Measurements from ENCODE around the gene CCDC81.
"Not testable (repeated sequence)": the region's sequence is repeated elsewhere in the genome, so short reads cannot be mapped to it uniquely, and the experiment has no call there.

CCDC81 gene

DNA sequence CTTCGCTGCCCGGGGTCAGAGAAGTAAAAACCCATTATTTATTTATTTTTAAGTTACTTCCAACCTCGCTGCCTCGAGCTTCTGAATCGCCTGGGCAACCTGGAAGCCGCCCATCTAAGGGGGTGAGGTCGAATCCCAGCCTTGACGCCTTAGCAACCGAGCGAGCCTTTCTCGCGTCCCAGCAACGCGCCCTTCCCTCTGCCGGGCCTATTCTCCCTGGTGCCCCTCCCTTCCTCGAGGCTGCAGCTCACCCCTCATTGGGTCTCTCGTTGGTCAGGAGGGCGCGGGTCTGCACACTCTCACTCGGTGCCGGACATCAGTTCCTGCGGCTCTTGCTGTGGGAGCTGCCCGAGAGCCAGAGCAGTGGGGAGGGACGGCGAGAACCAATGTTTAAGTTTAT, at the start of gene CCDC81:
TSS of gene CCDC81 (plus strand) at position 302 of the 400 bp plus-strand sequence. CDS start 277 bp downstream, outside the sequence.
- no peak for DNase-seq

DNA sequence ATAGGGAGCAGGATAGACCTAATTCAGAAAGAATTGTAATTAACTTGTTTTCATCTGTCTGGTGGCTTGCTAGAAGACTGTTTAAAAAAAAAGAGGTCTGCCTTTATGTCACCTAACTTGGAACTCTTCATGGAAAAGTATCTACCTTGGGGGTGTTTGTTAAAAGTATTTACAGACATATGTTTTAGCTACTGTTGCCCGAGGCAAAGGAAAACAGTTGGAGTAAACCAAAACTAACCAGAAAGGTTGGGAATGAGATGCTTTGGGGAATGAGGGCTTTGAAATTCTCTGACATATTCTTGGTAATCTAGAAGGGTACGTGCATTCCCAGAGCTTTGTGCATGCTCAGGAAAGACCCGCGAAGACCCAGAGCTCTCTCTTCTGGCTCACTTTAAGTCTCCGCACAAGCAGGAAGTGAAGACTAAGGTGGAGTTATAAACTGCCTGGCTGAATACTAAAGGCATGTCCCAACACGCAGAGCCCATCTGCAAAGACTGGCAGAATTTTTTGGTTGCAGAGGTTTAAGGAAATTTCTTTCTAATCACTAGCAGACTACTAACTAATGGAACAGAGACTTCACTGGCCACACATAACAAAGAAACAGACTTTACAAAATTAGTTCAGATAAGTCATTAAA, 39.4 kb upstream of the CCDC81 start:
- no peak for DNase-seq

DNA sequence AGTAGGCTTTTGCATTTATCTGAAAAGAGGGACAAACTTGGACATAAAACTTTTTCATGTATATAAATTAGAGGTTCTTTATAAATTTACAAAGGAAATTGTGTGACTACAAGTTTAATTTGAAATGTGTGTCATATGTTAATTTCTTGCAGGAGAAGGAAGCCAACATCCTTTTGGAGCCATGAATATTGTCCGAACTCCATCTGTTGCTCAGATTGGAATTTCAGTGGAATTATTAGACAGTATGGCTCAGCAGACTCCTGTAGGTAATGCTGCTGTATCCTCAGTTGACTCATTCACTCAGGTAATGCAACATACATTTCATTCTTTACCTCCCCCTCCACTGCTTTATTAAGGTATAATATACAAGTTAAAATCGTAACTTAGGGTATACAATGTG, 37.5 kb upstream of the CCDC81 start:
- DNase-seq = no peak

DNA sequence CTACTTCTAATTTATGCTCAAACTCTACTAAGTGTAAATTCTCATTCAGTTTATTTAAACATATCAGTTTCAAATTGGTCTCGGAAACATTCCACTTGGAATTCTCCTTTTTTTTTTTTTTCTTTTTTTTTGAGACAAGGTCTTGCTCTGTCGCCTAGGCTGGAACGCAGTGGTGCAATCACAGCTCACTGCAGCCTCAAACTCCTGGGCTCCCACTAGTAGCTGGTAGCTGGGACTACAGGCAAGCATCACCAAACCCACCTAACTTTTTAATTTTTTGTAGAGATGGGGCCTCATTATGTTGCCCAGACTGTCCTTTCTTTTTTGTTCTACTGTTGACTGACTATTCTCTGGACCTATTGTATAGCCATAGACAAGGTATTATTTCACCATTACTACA, 33.3 kb upstream of the CCDC81 start:
- no peak for DNase-seq

DNA sequence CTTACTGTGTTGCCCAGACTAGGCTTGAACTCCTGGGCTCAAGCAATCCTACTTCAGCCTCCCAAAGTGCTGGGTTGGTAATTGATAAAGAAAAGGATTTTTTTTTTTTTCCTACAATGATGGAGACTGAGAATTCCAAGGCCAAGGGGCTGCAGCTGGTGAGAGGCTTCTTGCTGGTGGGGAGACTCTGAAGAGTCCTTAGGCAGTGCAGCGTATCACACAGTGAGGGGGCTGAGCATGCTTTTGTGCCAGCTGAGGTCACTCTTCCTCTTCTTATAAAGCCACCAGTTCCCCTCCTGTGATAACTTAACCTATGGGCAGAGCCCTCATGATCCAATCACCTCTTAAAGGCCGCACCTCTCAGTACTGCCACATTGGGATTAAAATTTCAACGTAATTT, 28.2 kb upstream of the CCDC81 start:
- DNase-seq = no peak

DNA sequence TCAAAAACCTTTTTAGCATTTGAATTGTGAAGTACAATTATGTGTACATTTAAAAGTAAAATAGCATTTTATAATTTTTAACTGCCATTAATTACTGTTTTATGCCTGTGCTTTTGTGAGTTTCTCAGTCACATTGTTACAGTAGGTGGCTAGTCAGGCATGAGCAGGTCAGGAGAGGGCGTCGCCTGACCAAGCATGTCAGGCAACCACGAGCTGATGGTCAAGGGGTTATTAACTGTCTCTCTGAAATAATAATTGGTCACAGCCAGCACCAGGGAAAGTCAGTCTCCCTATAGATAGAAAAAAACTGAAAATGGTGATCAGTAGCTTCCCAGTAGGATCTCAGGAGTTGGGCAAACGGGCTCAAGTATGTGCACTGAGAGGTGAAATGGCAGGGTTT, 19.4 kb upstream of the CCDC81 start:
- DNase-seq = no peak

DNA sequence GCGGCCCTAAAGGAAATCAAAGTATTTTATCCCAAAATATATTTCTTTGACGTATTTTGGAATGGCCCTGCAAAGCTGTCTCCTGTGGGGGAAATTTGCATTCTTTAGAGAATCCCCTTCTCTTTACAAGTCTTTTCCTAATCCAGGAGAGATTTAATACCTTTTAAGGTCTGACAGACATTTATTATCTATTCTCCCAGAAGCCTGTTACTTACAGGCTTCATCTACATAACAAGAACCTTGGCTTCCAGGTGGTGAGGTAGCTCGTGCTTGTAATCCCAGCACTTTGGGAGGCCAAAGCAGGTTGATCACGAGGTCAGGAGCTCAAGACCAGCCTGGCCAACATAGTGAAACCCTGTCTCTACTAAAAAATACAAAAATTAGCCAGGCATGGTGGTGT, 17.3 kb upstream of the CCDC81 start:
- not testable (repeated sequence) for DNase-seq

DNA sequence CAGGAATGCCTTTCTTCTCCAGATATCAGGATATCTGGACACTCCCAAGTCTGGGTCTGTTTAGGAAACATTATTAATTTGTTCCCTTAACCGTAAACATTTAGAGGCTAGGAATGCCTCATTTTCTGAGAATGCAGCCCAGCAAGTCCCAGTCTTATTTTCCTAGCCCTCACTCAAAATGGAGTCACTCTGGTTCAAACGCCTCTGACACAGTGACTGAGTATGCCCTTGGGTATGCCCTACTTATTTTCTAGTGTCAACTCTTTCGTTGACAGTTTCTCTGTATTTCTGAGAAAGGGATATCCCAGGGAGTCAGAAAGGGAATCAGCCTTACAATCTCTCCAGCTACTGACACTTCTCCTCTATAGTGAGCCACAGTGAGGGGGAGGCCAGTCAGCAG, 16.0 kb upstream of the CCDC81 start:
- no peak for DNase-seq

DNA sequence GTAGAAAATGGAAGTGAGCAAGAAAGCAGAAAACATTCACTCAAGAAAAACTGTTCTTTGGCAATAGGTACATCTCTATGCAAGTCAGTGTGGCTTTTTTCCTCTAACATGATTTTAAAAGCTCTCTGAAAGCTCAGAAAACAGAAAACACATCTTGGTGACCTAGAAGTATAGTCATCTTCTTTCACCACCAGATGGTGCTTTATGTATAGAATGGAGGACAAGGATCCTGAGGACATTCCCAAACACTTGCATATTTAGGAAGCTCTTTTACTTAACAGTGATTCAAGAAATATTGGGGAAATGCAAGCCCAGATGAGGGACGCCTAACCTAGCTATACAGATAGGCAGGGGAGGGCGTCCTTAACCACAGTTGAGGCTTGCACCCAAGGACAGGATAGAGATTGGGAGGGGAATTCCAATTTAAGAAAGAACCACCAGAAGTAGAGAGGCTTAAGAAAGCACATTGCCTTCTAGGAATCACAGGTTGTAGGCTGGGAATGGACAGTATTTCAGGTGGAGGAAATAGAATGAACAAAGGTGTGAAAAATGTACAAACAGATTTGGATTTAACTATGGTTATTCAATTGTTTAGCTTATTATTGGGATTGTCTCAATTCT, 13.8 kb upstream of the CCDC81 start:
- no peak for DNase-seq

DNA sequence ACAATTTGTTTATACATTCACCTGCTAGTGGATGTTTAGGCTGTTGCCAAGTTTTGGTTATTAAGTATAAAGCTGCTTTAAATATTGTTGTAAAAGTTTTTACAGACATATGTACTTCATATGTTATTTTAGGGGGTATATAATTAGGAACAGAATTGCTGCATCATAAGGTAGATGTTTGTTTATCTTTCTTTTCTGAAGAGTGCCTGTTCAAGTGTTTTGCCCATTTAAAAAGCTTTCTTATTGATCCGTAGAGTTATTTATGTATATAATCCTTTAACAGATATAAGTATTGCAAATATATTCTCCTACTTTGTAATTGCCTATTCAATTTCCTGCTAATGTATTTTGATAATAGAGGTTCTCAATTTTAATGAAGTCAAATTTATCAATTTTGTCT, 11.3 kb upstream of the CCDC81 start:
- DNase-seq = no peak

DNA sequence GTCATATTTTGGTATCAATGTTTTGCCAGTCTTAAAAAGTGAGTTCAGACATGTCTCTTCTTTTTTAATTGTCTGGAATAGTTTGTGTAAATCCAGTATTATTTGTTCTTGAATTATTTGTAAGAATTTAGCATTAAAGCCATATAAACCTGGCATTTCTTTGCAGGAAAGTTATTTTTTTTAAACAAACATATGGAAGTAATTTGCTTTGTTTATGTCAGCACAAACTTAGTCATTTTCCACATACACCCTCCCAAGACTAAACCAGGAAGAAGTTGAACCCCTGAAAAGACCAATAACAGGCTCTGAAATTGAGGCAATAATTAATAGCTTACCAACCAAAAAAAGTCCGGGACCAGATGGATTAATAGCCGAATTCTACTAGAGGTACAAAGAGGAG, 9.1 kb upstream of the CCDC81 start:
- DNase-seq = no peak

DNA sequence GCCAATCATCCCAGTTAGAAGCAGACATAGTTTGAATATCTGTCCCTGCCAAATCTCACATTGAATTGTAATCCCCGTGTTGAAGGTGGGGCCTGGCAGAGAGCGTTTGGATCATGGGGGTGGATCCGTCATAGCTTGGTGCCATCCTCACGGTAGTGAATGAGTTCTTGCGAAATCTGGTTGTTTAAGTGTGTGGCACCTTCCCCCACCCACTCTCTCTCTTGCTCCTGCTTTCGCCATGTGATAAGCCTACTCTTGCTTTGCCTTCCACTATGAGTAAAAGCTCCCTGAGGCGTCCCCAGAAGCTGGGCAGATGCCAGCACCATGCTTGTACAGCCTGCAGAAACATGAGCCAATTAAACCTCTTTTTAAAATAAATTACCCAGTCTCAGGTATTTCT, 5.0 kb upstream of the CCDC81 start:
- no peak for DNase-seq

DNA sequence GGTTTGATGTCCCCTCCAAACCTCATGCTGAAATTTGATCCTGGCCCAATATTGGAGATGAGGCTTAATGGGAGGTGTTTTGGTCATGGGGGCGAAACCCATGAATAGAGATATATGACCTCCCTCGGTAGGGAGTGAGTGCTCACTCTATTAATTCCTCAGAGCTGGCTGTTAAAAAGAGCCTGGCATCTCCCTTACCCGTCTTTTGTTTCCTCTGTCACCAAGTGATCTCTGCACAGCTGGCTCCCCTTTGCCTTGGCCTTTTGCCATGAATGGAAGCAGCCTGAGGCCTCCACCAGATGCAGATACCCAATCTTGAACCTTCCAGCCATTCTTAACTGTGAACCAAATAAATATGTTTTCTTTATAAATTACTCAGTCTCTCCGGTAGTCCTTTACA, 4.5 kb upstream of the CCDC81 start:
- DNase-seq = no peak

DNA sequence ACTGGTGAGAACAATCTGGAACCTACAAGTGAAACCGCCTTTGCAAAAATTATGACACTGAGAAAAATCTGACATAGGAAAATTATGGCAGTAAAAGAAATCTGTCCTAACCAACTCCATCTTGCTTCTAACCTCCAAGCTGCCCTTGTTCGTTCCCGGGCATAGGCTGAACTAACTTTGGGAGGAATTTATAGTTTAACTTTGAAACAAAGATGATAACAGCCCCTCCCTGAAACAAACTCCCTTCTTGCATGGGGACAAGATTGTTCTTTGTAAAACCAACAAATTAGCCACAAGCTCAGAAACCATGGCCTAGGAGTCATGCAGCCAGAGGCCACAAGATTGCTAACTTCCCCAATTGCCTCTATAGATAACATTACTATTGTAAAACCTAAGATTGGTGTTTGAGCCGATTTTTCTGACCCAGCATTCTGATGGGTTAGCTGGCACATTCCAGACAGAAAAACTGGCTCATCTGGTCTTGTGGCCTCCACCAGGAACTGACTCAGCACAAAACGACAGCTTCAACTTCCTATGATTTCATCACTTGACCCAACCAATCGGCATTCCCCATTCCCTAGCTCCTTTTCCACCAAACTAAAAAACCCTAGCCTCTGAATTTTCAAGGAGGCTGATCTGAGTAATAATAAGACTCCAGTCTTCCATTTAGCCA, 3.6 kb upstream of the CCDC81 start:
- DNase-seq = no peak

DNA sequence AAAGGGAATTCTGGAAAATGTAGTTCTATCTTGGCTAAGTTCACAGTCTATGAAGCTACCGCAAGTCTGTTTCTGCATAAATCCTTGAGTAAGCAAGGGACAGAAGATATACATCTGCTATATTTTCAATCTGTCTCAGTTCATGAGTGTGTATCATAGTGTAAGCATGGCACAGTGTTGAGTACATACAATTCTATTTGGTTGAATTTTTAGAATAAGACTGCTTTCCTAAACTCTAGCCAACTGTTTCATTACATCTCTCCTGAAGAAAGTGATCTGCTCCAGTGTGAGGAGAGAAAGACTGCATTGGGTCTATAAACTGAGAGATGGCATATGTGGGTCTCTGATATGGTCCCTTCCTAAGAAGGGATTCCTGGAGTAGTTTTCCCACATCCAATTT, 2.6 kb upstream of the CCDC81 start:
- DNase-seq = no peak

DNA sequence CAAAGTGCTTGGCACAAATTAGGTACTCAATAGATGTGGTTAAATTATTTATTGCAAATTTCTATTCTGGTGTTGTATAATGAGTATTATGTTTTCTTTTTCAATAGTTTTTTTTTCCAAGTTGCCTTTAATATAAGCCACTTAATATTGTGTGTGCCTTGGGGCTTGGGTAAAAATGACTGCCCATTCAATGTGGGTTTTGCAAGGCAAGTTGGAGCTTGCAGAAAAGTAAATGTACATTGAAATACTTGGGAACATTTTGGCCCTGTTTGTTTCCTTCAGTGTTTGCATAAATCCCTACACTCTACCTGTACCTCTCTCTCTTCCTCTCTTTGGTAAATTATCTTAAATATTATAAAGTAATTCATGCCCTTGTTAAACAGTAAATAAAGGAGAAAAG, 2.1 kb upstream of the CCDC81 start:
- no peak for DNase-seq

DNA sequence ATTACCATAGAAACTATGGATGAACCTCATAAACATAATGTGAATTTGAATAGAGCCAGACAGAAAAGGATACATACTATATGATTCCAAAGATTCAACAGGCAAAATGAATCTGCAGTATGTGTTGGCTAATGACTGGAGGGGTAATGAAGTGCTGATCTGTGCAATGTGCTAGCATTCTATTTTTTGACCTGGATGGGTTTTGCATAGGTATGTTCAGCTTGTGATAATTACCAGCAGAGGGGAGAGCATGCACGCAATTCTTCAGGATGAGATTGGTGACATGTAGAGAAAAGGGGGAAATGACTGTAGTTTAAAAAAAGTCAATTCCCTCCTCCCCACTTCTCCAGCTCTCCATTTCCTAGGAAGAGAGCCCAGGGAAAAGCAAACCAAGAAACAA, 618 bp upstream of the CCDC81 start:
- DNase-seq = no peak

DNA sequence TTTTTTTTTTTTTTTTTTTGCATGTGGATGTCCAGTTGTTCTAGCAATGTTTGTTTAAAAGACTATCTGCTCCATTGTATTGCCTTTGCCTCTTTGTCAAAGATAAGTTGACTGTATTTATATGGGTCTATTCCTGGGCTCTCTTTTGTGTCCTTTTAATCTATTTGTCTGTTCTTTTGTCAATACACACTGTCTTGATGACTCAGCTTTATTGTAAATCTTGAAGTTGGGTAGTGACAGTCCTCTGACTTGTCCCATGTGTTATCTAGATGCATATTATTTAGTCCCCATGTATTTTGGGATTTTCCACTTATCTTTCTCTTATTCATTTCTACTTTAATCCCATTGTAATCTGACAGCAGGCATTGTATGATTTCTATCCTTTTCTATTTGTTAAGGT, 3.3 kb downstream of the CCDC81 start:
- DNase-seq = no peak

DNA sequence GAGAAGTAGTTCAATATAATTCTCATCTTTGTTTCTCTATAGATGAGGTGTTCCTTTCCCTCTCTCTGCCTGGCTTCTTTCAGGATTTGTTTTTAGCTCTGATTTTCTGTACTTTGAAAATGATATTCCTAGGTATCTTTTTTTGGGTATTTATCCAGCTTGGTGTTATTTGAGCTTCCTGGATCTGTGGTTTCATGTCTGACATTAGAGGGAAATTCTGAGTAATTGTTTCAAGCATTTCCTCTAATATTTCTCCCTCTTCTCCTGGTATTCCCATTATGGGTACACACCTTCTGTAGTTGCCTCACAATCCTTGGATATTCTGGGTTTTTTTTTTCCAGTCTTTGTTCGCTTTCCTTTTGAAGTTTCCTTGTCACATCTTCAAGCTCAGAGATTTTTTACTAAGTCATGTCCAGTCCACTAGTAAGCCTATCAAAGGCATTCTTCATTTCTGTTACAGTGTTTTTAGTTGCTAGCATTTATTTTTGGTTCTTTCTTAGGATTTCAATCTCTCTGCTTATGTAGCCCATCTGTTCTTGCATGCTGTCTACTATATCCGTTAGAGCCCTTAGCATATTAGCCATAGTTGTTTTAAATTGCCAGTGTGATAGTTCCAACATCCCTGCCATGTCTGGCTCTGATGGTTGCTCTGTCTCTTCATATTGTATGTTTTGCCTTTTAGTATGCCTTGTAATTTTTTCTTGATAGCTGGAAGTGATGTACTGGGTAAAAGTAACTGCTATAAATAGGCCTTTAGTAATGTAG, 5.8 kb downstream of the CCDC81 start:
- DNase-seq = no peak

DNA sequence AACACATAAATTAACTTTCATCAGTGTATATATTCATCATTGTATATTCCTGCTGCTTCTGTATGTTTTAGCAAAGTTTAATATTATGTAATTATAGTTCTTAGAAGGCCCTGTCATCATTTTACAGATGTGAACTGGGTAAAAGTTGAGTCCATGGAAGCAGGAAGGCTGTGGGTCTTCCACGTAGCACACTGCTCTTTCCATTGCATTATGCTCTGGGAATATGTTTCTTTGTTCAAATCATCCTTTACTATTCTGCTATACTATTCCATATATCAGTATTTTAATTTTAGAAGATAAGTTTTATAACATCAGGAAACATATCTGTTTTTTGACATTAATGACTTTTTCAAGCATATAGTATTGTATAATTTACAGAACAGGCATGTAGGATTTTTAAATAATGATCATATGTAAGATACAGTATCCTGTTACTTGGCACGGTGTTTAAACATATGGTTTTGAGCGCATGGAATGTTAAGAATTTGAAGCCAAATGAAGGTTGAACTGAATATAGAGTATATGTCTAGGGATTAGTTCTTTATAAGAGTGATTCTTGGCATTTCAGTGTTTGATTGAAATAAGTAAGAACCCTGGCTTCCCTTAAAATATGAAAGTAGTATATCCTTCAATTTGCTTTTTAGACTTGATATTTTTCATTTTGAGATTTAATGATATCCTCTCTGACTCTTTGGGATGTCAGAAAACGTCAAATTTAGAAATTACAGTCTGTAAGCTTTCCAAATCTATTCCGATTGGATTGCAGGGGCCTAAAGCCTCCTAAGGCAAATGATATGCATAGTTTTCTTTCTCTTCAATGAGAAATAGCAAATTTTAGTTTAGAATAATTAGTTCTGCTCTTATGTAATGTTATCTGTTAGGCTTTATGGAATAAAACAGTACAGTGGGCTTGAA, 8.6 kb downstream of the CCDC81 start:
- no peak for DNase-seq

DNA sequence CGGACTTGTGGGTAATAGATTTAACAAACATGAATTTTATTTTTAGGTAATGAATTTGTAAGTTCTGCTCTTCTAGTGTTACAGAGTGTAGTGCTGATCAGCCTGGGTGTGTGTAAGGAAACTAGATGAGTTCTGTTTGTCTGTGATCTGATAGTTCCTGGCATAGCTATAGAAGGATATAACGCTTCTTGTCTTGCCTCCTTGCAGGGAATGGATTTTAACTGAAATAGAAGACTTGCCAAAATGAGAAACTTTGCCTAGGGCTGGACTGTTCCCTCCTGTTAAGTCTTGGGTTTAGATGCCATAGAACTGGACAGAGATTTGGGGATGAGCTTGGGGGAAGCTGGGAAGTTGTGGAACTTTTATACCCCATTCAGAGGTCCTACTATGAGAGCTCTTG, 11.6 kb downstream of the CCDC81 start:
- DNase-seq = no peak

DNA sequence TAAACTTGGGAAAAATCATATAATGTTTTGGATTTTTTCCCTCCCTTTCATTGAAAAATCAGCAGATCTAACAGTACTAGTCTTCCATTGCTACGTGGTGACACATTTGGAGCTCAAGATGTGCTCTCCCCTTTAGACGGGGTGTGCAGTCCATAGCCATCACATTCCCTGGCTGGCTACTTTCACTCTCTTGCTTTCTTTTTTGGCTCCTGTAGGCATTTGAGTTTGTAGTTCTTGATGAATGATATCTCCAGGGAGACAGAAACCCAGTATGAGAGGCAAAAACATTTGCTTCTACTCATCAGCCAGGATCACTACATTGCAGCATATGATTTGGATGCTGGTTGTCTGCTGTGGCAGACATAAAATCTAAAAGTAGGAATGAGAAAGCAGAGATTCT, 12.1 kb downstream of the CCDC81 start:
- DNase-seq = no peak

DNA sequence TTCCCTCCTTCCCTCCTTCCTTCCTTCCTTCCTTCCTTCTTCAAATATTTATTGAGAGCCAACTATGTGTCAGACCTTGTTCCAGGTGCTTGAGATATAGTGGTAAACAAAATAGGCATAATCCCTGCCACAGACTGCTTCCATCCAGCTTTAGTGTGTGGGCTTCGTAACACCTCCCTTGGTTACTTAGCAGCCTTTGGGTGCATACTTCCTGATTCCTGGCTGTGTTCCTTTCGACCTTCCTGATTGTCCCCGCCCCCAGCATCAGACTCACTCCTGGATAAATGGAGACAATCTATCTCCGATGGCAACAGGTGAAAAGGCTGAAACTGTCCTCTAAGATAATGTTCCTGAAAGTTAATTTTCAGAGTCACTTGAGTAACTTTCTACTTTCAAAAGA, 13.5 kb downstream of the CCDC81 start:
- no peak for DNase-seq
